CD4-positive, alpha-beta T cell treated with Interleukin-4 for 1 hour (primary cell): ENCODE measurements around the gene SRRM3.
"Not testable (repeated sequence)": the region's sequence is repeated elsewhere in the genome, so short reads cannot be mapped to it uniquely, and the experiment has no call there.

Experiments used
- DNase-seq, 2 donors: peaks; one replicate each; pipeline ENCODE4 v3.0.0-alpha.2; 2020 to 2022

SRRM3 gene

GRCh38 chr7:76201732-76202665, at the start of gene SRRM3:
TSS of gene SRRM3 (plus strand) at chr7:76201896. CDS start at chr7:76235067, 33,171 bp downstream.
- DNase-seq, result peak; percentile 77 to 82

GRCh38 chr7:76151932-76152331, 49.8 kb upstream of the SRRM3 start:
- no peak for DNase-seq

DNA sequence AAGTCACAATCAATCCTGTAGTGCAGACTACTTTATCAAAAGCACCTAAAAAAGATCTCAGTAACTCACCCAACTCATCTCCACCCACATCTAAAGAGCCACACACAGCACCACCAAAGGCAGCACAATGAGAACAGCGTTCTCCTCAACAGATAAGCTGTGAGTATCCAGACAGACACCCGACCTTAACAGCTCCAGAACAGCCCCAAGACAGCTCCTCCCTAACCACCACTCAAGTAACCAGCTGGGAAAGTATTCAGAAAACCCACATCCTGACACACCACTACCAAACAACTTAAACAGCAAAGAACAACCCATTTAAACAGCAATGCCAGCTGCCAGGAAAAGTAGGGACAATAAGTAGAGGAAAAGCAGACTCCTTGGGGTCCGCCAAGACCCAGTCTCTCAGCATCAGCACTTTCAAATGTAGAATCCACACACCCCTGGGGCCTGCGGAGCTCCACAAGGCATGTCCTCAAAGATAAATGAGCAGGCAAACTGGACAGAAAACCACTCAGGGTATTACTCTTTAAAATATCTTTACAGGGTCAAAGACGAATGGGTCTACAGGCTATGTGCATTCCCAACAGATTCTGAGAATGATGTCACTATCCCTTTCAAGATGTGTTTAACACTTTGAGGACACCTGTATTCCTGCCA, 48.0 kb upstream of the SRRM3 start:
- DNase-seq, result peak; percentile 52 to 56

GRCh38 chr7:76155938-76156337, 45.8 kb upstream of the SRRM3 start:
- peak; percentile 16 to 72 for DNase-seq

GRCh38 chr7:76156992-76157685, 44.6 kb upstream of the SRRM3 start:
- not testable (repeated sequence) for DNase-seq

DNA sequence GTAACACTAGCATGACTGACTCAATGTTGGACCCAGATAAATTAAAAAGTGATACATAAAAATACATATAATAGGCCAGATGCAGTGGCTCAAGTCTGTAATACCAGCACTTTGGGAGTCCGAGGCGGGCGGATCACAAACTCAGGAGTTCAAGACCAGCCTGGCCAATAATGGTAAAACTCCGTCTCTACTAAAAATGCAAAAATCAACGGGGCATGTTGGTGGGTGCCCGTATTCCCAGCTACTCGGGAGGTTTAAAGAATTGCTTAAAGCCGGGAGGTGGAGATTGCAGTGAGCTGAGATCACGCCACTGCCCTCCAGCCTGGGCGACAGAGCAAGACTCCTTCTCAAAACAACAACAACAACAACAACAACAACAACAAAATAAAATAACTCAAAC, 43.3 kb upstream of the SRRM3 start:
- DNase-seq, result not testable (repeated sequence)

DNA sequence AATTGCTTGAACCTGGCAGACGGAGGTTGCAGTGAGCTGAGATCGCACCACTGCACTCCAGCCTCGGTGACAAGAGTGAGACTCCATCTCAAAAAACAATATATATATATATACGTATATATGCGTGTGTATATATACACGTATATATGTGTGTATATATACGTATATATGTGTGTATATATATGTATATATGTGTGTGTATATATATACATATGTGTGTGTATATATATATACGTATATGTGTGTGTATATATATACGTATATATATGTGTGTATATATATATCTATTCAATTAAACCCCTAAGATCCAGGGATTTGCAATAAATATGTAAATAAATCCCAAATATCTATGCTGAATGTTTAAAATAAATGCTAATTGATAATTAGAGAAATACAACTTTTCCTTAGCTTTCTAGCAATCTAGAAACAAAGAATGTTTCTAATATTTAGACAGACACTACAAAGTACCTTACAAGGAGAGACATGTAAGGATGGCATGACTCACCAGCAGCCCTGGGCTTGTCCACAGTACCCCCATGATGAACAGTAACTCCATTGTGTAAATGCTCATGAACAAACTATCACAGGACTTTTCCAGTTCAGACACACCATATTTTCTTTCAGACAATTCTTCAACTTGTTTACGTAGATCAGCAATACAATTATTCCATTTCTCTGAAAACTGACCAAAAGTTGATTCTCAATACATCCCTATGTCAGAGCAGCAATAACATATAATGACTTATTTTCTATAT, 39.1 kb upstream of the SRRM3 start:
- DNase-seq, result not testable (repeated sequence)

- not testable (repeated sequence) for DNase-seq
Observed at GRCh38 chr7:76163812-76164211, 37.9 kb upstream of the SRRM3 start.

- DNase-seq, result no peak
Observed at GRCh38 chr7:76165106-76165972, 36.4 kb upstream of the SRRM3 start.

DNA sequence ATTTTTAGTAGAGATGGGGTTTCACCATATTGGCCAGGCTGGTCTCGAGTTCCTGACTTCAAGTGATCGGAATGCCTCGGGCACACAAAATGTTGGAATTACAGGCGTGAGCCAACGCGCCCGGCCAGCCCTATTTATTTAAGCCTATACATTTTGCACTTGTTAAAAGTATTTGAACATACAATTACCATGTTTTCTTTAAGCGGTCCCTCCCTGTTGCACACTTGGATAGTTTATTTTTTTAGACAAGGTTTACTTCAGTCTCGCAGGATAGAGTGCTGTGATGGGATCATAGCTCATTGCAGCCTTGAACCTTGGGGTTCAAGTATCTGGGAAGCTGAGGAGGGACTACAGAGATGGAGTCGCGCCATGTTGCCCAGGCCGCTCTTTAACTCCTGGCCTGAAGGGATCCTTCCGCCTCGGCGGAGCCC, 35.7 kb upstream of the SRRM3 start:
- no peak for DNase-seq

GRCh38 chr7:76166404-76167255, 35.1 kb upstream of the SRRM3 start:
- peak; percentile 93 to 96 for DNase-seq

DNA sequence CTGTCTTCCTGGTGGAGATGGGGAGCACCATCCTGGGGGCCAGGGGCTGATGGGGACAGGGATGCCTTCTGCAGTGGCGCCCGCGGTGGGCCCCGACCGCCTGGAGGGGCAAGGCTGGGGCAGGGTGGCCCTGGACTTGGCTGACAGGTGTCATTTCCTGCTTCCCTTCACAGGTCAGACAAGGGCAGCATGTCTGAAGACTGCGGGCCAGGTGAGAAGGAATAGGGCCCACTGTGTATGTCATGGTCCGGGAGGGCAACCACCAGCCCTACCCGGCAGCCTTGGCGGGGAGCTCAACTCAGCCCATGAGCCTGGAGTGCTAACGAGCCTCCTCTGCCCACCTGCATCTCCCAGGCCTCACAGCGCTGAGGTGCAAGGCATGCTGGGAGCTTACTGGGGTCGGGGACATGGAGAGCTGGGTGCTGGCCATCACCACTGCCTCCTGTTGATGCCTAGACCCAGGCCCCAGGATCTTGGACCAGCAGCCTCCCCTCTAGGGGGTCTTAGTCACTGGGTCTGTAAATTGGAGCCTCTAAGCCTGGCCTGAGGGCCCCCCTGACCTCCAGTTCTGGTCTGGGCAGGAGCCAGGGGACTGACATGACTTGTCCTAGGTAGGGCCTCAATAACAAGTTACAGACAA, 28.0 kb upstream of the SRRM3 start:
- no peak for DNase-seq

- DNase-seq, result not testable (repeated sequence)
Observed at GRCh38 chr7:76176951-76177350, 24.7 kb upstream of the SRRM3 start.

GRCh38 chr7:76179686-76180085, 22.0 kb upstream of the SRRM3 start:
- no peak for DNase-seq

DNA sequence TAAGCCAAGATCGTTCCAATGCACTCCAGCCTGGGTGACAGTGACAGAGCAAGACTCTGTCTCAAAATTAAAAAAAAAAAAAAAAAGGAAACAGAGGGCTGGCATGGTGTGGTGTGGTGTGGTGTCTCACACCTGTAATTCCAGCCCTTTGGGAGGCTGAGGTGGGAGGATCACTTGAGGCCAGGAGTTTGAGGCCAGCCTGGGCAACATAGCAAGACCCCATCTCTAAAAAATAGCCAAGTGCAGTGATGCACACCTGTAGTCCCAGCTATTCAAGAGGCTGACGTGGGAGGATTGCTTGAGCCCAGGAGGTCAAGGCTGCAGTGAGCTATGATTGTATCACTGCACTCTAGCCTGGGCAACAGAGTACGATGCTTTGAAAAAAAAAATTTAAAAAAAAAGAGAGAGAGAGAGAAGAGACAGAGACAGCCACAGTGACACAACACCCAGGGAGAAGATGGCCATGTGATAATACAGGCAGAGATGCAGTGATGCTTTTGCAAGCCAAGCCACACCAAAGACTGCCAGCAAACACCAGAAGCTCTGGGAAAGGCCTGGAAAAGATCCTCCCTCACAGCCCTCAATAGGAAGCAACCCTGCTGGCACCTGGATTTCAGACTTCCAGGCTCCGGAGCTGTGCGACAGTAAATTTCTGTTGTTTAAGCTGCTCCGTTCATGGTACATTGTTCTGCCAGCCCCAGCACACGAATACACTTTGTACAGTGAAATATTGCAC, 19.3 kb upstream of the SRRM3 start:
- DNase-seq, result no peak

DNA sequence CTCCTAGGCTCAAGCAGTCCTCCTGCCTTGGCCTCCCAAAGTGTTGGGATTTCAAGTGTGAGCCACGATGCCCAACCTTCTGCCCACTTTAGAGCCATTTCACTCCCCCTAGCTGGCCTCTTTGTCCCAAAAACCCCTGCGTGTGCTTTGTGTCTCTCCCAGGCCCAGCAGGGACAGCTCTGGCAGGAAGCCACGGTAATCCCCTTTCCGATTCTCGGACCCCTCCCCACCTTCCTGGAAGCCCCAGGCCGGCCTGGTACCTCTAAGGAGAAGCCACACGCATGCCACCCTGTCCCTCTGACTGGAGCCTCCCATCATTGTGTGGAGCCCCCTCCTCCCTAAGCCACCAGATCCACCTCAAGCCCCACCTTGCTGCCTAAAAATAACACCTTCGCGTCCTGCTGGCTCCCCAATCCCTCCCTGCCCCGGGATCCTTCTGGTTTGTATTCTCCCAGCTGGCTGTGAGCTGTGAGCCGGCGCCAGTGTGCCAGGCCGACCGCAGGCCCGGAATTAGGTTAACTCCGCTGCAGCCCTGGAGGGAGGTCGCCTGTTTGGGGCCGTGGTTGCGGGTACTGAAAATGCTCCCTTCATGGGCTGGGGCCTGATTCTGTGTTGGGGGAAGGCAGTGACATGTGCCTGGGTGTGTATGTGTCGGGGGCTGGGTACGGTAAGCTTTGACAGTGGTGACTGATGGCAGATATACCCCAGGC, 16.4 kb upstream of the SRRM3 start:
- DNase-seq, result no peak

GRCh38 chr7:76187272-76187671, 14.4 kb upstream of the SRRM3 start:
- no peak for DNase-seq

- no peak for DNase-seq
Observed at GRCh38 chr7:76189276-76189675, 12.4 kb upstream of the SRRM3 start.

DNA sequence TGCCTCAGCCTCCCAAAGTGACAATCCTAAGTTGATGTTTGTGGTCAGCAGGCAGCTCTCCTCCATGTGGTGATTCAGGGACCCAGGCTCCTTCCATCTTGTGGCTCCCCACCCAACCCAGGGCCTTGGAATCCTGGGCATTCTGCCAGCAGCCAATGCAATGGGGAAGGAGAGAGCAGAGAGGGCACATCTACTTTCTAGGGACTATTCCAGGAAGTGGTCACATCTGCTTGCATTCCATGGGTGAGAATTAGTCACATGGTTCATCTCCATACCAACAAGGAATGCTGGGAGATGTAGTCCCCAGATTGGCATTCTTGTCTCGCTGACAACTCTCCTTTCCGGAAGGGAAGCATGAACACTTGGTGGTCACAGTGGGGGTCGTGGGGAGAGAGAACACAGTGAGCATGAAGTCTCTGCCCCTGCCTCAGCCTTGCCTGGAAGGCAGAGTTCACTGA, 9.9 kb upstream of the SRRM3 start:
- DNase-seq, result no peak
